Testis (tissue), 2 donors: ENCODE results near the gene CCT4.

ENCODE experiments used
- POLR2A ChIP-seq: fragments of 450-650 bp; IDR thresholded peaks from one replicate; pipeline ENCODE4 v1.6.1; 2017; ENCODE audit warnings: antibody characterized with exemption, mild to moderate bottlenecking, moderate library complexity
- TF ChIP-seq, protein P1 (sequence below), 3 experiments: fragments of 450-650 bp in 2 of 3; fragments of 200-600 bp in 1 of 3; sonication (generic) in 1 of 3; IDR thresholded peaks; one replicate each; pipeline ENCODE4 v1.5.1; 2016 to 2019; ENCODE audit warnings: antibody characterized with exemption in 3 of 3, mild to moderate bottlenecking in 2 of 3, moderate library complexity in 1 of 3

DNA sequence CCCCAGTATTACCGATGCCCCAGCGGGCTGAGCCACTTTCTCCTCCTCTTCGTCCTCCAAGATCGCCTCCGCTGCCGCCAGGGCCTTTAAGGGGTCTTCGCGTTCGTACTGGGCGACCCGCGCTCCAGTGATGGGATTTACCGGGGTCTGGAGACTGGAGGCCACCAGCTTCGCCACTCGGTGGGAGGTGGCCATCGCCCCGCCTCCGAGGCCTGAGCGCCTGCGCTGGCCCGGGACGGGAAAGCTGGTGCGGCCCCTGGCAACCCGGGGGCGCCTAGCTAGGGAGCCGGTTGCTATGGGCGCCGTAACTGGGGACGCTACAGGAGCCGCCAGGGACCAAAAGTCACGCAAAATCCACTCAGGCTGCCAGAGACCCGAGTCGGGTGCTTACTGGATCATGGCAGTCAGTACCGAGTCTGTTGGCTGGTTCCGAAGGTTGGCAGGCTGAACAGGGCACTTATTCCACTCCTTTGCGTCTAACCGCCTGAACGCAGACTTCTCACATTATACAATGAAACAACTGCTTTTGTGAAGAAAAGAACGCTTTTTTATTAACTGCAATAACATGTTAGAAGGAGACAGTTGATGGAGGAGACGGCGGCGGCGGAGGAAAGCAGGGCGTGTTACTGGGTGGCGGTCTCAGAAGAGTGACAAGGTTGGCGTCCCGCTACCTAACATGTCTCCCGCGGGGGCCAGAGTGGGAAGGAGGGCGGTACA lies 34.5 kb downstream of the CCT4 start, which contains the start of gene FAM161A:
- TF ChIP-seq POLR2A: no peak
- TF ChIP-seq, protein P1, sequence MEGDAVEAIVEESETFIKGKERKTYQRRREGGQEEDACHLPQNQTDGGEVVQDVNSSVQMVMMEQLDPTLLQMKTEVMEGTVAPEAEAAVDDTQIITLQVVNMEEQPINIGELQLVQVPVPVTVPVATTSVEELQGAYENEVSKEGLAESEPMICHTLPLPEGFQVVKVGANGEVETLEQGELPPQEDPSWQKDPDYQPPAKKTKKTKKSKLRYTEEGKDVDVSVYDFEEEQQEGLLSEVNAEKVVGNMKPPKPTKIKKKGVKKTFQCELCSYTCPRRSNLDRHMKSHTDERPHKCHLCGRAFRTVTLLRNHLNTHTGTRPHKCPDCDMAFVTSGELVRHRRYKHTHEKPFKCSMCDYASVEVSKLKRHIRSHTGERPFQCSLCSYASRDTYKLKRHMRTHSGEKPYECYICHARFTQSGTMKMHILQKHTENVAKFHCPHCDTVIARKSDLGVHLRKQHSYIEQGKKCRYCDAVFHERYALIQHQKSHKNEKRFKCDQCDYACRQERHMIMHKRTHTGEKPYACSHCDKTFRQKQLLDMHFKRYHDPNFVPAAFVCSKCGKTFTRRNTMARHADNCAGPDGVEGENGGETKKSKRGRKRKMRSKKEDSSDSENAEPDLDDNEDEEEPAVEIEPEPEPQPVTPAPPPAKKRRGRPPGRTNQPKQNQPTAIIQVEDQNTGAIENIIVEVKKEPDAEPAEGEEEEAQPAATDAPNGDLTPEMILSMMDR (IDR thresholded peaks at IDR 0.05): no peak
